ENCODE data around the gene POLR3K.
A peak's percentile ranks its signal among the peaks of the same experiment; 100 is the strongest.

POLR3K gene

DNA sequence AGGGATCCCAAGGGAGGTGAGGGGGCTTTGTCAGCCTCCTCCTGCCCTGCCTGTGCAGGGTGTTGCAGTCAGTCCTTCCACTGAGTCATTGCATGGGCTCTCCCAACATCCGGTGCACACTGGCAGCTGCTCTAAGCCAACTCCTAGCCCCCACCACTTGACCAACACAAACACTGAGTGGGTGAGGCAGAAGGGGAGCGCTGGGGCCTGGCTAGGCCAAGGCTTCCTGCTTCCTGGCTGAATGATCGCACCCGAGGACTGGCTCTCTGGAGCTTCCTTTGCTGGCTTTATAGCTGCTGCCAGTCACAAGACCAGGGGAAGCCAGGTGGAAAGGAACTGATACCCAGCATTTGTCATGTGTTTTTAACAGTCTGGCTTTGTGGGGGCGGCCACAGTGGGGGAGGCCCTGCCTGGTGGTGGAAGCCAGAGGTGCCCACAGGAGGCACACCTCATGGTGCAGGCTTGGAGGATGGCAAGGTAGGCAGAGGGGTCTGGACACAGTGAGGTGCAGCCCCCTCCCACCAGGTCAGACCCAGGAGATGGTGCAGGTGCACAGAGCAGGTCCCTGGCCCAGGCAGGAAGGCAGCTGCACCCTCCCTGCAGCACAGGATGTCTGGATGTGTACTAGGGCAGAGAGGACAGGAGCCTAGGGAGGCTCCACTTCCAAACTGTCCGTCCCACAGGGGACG lies 31.5 kb upstream of the POLR3K start:
- Mint-ChIP-seq H3K4me3 (peak overlapping the region; percentile 48), H3K27ac (peak overlapping the region; percentile 88), H3K4me1 (peaks cover 37% of the 10 kb centered on the region), H3K9me3 (no peaks in the 10 kb centered on the region), H3K36me3 (peaks cover 77% of the 10 kb centered on the region)
- DNase-seq (ENCODE audit: low spot score in 2 of 2) (peak; percentile 56 to 81), ATAC-seq (peak; percentile 95)

DNA sequence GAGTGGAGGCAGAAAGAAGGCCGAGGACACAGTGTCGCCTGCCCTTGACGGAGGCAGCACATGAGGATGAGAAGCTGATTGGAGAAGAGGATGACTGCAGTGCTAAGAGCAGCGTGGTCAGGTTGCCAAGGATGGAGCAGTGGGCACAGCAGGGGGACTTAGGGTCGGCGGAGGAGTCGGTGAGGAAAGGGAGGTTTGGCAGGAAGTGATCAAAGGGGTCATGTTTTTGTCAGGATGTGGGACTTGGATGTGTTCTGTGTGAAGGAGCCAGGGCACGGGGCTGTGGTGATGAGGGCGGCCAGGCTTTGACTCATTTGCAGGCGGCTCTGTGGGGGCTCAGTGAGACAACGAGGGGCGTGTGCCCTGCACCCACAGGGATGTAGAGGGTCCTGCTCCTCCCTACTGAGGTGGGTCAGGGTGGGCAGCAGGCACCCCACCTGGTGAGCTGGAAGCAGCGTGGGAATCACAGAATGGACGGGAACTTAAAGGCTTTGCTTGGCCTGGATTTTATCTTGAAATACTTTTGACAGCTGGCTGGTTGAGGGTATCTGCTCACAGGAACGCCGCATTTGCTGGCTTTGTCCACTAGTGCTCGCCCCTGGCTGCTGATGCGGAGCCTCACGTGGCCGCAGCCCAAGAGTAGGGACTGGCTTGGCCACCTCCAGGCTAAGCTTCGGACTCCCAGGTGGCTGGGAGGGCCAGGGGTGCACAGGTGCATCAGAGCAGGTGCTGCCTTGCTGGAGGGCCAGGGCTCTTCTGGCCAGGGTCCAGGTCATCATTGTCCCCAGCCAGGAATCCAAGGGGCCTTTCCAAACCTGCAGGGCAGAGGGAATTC lies 30.6 kb upstream of the POLR3K start:
- peak; percentile 39 for ATAC-seq
- peaks cover 82% of the 10 kb centered on the region for H3K36me3 Mint-ChIP-seq

DNA sequence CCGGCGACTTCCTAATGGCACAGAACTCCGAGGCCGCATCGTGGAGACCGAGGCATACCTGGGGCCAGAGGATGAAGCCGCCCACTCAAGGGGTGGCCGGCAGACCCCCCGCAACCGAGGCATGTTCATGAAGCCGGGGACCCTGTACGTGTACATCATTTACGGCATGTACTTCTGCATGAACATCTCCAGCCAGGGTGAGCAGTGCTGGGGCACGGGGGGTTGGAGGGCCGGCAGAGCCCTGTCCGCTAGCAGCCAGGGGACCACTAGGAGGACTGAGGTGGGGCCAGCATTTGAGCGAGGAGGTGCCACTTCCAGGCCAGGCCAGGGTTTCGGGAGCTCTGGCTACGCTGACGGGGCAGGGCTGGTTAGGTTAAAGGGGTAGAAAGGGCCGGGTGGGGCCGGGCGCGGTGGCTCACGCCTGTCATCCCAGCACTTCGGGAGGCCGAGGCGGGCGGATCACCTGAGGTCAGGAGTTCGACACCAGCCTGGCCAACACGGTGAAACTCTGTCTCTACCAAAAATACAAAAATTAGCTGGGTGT lies 29.7 kb upstream of the POLR3K start:
- Mint-ChIP-seq H3K4me1 (peaks cover 51% of the 10 kb centered on the region), H3K36me3 (peaks cover 74% of the 10 kb centered on the region), H3K4me3 (peak overlapping the region; percentile 48), H3K9me3 (no peaks in the 10 kb centered on the region), H3K27ac (peak overlapping the region; percentile 88)
- DNase-seq (ENCODE audit: low spot score in 2 of 2) (no peak), ATAC-seq (no peak)

More for the DNA sequence above, 30.6 kb upstream of the POLR3K start:
- no peak for DNase-seq (ENCODE audit: low spot score in 2 of 2)
- H3K4me1 Mint-ChIP-seq = peaks cover 46% of the 10 kb centered on the region
- peak overlapping the region; percentile 48 for H3K4me3 Mint-ChIP-seq
- no peaks in the 10 kb centered on the region for H3K9me3 Mint-ChIP-seq
- peak overlapping the region; percentile 88 for H3K27ac Mint-ChIP-seq

DNA sequence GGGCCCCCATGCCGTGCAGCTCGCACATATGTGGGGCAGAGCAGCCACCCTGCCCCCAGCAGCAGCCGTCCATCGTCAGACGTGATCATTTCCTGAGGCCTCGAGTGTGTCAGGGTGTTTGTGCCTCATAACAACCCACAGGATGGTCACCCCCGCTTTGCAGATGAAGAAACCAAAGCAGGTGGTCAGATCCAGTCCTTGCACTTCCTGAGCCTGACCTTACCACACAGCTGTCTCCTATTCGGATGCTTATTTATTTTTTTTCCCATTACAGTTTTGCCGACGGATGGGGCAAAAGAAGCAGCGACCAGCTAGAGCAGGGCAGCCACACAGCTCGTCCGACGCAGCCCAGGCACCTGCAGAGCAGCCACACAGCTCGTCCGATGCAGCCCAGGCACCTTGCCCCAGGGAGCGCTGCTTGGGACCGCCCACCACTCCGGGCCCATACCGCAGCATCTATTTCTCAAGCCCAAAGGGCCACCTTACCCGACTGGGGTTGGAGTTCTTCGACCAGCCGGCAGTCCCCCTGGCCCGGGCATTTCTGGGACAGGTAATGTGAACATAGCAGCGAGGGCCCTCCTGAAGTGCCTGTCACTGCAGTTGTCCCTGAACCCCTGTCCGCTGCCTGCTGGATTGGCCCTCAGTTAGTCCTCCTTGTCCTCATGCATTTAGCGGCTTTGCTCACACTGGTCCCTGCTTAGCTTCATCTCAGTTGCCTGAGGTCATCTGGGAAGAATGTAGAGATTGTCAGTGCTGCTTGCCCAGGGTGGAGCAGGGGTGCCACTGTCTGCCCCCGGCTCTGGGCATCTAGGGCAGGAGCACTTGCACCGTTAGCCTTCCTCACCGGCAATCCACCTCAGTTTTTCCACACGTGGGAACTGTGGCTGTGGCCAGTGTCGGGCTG lies 26.0 kb upstream of the POLR3K start:
- H3K4me3 Mint-ChIP-seq = peak overlapping the region; percentile 84
- peaks cover 42% of the 10 kb centered on the region for H3K36me3 Mint-ChIP-seq
- H3K4me1 Mint-ChIP-seq = peaks cover 50% of the 10 kb centered on the region
- peak overlapping the region; percentile 90 for H3K27ac Mint-ChIP-seq
- ATAC-seq (no peak), DNase-seq (ENCODE audit: low spot score in 2 of 2) (no peak)
- no peaks in the 10 kb centered on the region for H3K9me3 Mint-ChIP-seq

DNA sequence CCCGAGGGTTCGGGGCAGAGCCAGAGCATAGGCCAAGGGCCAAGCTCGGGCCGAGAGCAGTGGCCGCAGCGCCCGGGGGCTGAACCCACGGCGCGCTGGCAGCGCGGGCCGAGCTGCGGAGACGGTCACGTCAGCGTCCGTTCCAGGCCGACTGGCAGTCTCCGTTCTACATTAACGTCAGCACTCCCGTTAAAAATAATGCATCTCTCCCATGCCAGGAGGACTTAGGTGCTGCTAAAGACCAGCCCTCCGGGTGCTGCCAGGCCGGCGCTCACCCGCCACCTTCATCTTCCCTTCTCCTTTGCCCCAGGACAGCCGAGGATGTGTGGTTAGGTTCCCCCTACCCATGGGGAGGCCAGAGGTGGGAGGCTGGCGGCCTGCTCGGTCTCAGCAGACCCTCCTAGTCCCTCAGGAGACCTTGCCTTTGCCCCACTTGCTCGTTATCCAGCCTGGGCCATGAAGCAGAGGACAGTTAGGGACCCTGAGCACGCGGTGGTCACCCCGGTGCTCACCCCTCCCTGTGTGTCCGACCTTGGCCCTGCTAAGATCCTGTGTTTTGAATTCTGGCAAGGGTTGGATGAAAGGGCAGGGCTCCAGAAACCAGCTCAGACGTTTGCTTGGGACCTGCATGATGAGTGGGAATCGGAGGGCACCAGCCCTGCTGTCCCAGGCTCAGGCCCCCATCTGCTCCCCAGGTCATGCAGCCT lies 25.2 kb upstream of the POLR3K start:
- DNase-seq (ENCODE audit: low spot score in 2 of 2) (peak in 1 of 2 donors; percentile 18), ATAC-seq (peak; percentile 33)
- Mint-ChIP-seq H3K4me3 (peak overlapping the region; percentile 84), H3K4me1 (peaks cover 42% of the 10 kb centered on the region), H3K9me3 (no peaks in the 10 kb centered on the region), H3K36me3 (peaks cover 34% of the 10 kb centered on the region), H3K27ac (peak overlapping the region; percentile 90)

DNA sequence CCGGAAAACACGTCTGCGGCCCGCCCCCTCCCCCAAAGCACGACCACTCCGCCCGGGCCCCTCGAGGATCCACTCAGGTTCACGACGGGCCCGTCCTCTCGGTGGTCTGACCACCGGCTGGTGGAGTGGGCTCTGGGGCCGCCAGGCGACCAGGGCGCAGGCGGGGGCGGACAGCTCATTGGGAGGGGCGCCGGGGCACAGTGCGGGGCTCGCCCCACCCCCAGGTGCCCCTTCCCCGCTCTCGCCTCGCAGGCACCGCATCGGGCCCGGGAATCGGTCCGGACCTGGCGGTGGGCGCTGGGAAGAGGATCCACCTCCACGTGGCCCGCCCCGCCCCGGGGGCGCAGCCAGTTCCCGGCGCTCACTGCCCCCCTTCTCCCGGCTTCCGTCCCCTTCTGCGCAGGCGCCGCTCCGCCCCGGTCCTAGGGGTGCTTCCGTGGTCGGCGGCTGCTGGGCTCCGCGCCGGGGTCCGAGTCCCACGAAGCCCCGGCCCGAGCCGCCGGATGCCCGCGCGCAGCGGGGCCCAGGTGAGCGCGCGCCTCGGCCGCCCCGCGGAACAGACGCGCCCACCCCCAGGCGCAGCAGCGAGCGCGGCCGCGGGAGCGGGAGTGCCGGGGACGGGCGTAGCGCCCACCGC lies 24.5 kb upstream of the POLR3K start, which contains the start of gene MPG:
Gene MPG (plus strand): TSS at position 419 of the 637 bp plus-strand sequence. CDS start 85 bp downstream, at position 504.
- Mint-ChIP-seq H3K27ac (peak within 1 kb of the TSS; percentile 90), H3K4me1 (peaks cover 39% of the 10 kb centered on the region)

DNA sequence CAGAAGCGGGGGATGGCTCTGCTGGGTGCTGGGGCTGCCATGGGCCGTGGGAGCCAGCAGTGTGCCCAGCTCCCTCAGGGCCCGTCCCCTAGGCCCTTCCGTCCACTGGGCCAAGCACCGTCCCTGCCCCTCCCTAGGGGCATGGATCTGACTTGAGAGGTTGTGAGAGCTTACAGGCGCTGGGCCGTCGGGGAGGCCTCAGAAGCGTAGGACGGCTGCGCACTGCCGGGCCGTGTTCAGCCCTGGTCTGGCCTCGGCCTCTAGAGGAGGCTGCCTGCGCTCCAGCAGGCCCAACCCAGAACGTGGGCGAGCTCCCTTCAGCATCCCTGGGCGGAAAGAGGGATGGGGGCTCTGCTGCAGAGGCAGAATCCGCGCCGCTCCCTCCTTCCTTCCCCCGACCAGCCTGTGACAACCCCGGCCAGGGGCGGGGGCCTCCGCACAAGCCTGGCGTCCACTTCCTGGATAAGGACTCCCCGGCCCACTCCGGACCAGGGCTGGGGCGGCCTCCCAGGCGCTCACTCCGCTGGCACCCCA lies 23.9 kb upstream of the POLR3K start:
- Mint-ChIP-seq H3K4me3 (peak overlapping the region; percentile 84), H3K4me1 (peaks cover 37% of the 10 kb centered on the region), H3K36me3 (peaks cover 27% of the 10 kb centered on the region), H3K27ac (peak overlapping the region; percentile 90), H3K9me3 (no peaks in the 10 kb centered on the region)
- DNase-seq (ENCODE audit: low spot score in 2 of 2) (peak; percentile 36 to 78), ATAC-seq (peak; percentile 57)

More for the DNA sequence above, 24.5 kb upstream of the POLR3K start, which contains the start of gene MPG:
- Mint-ChIP-seq H3K4me3 (peak within 1 kb of the TSS; percentile 84), H3K36me3 (peaks cover 31% of the 10 kb centered on the region), H3K9me3 (no peaks in the 10 kb centered on the region)
- ATAC-seq = peak; percentile 81
- DNase-seq (ENCODE audit: low spot score in 2 of 2) = peak; percentile 77 to 95

DNA sequence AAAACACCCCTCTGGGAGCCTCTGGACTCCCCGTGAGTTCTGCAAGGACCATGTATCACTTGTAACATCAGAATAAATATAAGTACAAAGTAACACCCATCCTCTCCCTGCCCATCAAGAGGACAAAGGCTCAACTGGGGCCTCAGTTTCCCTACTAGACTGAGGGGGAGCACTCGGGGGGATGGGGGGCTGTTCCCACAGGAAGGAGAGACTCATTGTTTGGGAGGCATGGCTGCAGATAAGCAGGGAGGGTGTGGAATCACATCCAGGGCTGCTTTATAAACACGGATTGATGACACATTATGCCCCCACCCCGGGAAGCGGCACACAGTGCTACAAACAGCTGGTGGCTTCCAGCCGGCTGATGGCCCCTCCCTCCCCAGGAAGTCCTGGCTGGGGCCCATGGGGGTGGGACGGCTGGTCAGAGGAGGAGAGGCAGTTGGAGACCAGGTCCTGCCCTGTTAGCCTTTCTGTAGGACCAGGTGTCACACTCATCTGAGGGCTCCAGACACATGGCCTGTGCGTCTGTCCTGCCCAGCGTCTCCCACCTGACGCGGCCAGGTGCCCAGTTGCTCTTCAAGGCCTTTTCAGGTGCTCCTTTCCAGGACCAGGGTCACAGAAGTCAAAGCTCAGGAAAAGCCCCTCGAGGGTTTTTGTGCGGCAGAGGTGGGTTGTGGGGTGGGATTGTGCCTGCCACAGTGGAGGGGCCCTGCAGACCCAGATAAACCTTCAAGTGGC lies 23.3 kb upstream of the POLR3K start:
- no peaks in the 10 kb centered on the region for H3K9me3 Mint-ChIP-seq
- H3K4me1 Mint-ChIP-seq = peaks cover 37% of the 10 kb centered on the region
- peak overlapping the region; percentile 84 for H3K4me3 Mint-ChIP-seq
- peak overlapping the region; percentile 90 for H3K27ac Mint-ChIP-seq
- DNase-seq (ENCODE audit: low spot score in 2 of 2) (no peak), ATAC-seq (no peak)
- H3K36me3 Mint-ChIP-seq = peaks cover 27% of the 10 kb centered on the region

DNA sequence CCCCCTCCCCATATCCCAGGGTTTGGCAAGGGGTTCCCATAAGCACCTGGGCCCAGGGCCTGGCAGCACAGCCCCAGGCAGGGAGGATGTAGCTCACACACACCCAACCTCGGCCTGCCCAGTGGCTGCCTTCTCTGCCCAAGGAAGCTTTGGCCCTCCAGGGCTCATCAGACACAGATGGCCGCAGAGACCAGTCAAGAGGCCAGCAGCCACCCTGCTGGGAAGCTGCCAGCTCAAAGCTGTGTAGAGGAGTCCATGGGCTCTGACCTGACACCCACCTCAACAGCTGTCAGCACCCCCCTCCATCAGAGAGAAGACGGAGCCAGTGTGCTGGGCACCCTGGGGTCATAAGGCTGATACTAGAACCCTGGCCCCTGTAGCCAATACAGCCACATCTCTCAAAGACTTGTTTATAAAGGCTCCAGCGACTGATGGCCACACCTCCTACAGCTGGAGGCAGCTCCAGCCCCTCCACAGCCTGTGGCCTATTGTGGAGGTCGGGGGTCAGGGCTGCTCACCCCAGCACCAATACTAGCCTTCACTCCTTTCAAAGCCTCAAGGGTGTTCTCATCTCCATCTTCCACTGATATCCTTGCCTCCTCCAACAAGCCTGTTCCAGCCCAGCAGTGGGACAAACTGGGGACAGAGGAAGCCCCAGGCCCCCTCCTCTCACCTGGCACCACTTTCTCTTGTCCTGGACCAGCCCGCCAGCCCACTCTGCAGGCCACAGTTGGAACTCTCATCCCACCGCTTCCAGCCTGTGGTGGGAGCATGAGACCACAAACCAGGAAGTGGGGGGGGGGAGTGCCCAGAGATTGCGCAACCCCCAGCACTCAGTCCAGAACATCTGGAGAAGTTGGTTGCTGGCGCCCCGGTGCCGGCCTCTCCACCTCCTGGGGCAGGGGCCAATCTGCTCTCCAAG lies 22.4 kb upstream of the POLR3K start:
- H3K9me3 Mint-ChIP-seq = no peaks in the 10 kb centered on the region
- DNase-seq (ENCODE audit: low spot score in 2 of 2) (no peak), ATAC-seq (no peak)
- peak overlapping the region; percentile 90 for H3K27ac Mint-ChIP-seq
- H3K36me3 Mint-ChIP-seq = peaks cover 23% of the 10 kb centered on the region
- peaks cover 37% of the 10 kb centered on the region for H3K4me1 Mint-ChIP-seq
- H3K4me3 Mint-ChIP-seq = peak overlapping the region; percentile 84

DNA sequence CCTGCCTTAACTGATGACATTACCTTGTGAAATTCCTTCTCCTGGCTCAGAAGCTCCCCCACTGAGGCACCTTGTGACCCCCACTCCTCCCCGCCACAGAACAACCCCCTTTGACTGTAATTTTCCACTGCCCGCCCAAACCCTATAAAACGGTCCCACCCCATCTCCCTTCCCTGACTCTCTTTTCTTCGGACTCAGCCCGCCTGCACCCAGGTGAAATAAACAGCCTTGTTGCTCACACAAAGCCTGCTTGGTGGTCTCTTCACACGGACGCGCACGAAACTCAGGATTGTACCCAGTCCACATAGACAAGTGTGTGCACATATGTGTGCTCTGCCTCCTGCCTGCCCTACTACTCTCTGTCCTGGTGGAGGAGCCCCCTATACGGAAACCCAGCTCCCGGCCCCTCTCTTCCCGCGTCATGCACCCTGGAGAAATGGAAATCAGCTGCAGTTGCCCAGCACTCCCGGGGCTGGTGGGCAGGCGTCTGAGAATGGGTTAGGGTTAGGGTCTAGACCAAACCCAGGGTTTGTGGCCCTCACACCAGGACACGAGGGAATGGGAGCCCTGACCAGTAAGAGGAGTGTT lies 21.4 kb upstream of the POLR3K start:
- no peaks in the 10 kb centered on the region for H3K9me3 Mint-ChIP-seq
- DNase-seq (ENCODE audit: low spot score in 2 of 2) = no peak

DNA sequence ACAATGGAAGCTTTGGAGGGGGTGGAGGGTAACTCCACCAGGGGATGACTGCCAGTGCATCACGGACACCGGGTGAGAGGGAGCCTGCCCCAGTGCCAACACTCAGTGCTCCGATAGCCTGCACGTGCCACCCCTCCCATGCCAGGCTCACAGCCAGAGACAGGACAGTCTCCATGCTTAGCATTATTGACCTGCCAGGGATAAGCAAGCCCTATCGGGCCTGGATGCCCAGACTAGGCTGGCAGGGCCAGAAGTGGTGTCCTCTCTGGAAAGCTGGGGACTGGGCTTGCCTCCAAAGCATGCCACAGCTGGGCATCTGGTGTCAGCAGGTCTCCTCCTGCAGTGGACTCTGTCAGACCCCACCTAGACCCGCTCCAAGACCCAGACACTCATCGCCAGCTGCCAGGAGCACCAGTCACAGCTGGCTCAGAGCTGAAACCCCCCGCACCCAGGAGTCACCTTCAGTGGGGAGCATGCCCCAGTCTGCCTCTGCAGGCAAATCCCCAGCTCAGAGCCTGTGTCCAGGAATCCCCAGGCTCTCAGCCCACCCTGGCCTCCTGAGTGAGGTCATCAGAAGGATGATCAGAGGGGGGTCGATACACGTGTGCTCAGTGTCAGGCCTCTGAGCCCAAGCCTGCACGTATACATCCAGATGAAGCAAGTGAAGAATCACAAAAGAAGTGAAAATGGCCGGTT lies 20.8 kb upstream of the POLR3K start:
- no peak for ATAC-seq
- Mint-ChIP-seq H3K4me3 (no peak overlapping the region), H3K36me3 (peaks cover 7% of the 10 kb centered on the region), H3K27ac (no peak overlapping the region), H3K4me1 (peaks cover 28% of the 10 kb centered on the region), H3K9me3 (no peaks in the 10 kb centered on the region)
- no peak for DNase-seq (ENCODE audit: low spot score in 2 of 2)

More for the DNA sequence above, 21.4 kb upstream of the POLR3K start:
- no peak overlapping the region for H3K4me3 Mint-ChIP-seq
- no peak overlapping the region for H3K27ac Mint-ChIP-seq
- peaks cover 13% of the 10 kb centered on the region for H3K36me3 Mint-ChIP-seq
- ATAC-seq = no peak
- peaks cover 35% of the 10 kb centered on the region for H3K4me1 Mint-ChIP-seq

Data from stimulated activated effector memory CD8-positive, alpha-beta T cell treated with anti-CD3 and anti-CD28 coated beads, Interleukin-12 subunit alpha, Interleukin-12 subunit beta, amount 100 ng/mL, for 72 hours (primary cell).